Natural killer cell (primary cell): ENCODE measurements around the gene SKIL. TPM values are rescaled to one million over a fixed set of nuclear protein-coding genes. Genes with fewer than 3 reads are reported as not detected.

Experiments used
- ATAC-seq, 3 donors: fragments of 150-1000 bp in 2 of 3; fragments of 200-7000 bp in 1 of 3; cut with Tn5 transposase; 1 replicate in 1 of 3; 2 replicates in 2 of 3; pipeline ENCODE4 v1.10.0; 2021; ENCODE audit warnings: mild to moderate bottlenecking in 2 of 3, moderate library complexity in 2 of 3
- DNase-seq, 2 donors: peaks; one replicate each; pipeline versions ENCODE4 v3.0.0 to v3.0.0-alpha.2; 2013 to 2021; ENCODE audit warnings: mixed read lengths in 1 of 2
- H3K27ac ChIP-seq: one replicate; pipeline ENCODE4 v1.5.1; 2013; ENCODE audit warnings: mild to moderate bottlenecking, low read length
- H3K27me3 ChIP-seq: one replicate; pipeline ENCODE4 v1.6.1; 2013; ENCODE audit warnings: low read length; ENCODE audit not compliant: control insufficient read depth, insufficient read depth
- H3K36me3 ChIP-seq: one replicate; pipeline ENCODE4 v1.6.1; 2013; ENCODE audit warnings: low read length; ENCODE audit not compliant: control insufficient read depth, insufficient read depth
- H3K4me1 ChIP-seq: one replicate; pipeline ENCODE4 v1.6.1; 2013; ENCODE audit warnings: low read length; ENCODE audit not compliant: control insufficient read depth, insufficient read depth
- H3K4me3 ChIP-seq: one replicate; pipeline ENCODE4 v1.5.1; 2013; ENCODE audit warnings: low read length
- H3K9me3 ChIP-seq: one replicate; pipeline ENCODE4 v1.6.1; 2013; ENCODE audit warnings: low read length; ENCODE audit not compliant: control insufficient read depth, insufficient read depth
- H3K27ac Mint-ChIP-seq, 2 donors: one replicate each; pipeline ENCODE4 v1.8.0; 2022; ENCODE audit warnings: mild to moderate bottlenecking in 2 of 2, mixed read lengths in 2 of 2, moderate library complexity in 1 of 2
- H3K27me3 Mint-ChIP-seq, 2 donors: one replicate each; pipeline ENCODE4 v1.8.0; 2022; ENCODE audit warnings: low read depth in 2 of 2, mixed read lengths in 2 of 2
- H3K36me3 Mint-ChIP-seq: one replicate; pipeline ENCODE4 v1.8.0; 2022; ENCODE audit warnings: mixed read lengths
- H3K4me1 Mint-ChIP-seq, 2 donors: one replicate each; pipeline ENCODE4 v1.8.0; 2022; ENCODE audit warnings: mixed read lengths in 2 of 2
- H3K4me3 Mint-ChIP-seq: one replicate; pipeline ENCODE4 v1.8.0; 2022; ENCODE audit warnings: mild to moderate bottlenecking, moderate library complexity, mixed read lengths
- H3K9me3 Mint-ChIP-seq, 2 donors: one replicate each; pipeline ENCODE4 v1.8.0; 2022; ENCODE audit warnings: mixed read lengths in 2 of 2
- WGBS: methylation state at CpG from one replicate; pipeline ENCODE4 v1.1.7; 2013; ENCODE audit warnings: missing lambda C conversion rate; ENCODE audit not compliant: insufficient coverage; 5-methylcytosine and 5-hydroxymethylcytosine counted together
- intact Hi-C: fragments of 100-400 bp; cut with micrococcal nuclease; formaldehyde crosslinking; loops from one replicate; pipeline ENCODE4 v1.14.2; 2022
- total RNA-seq, 4 donors: library from RNA; stranded (reverse); fragments of 120-200 nt in 1 of 4; gene quantifications; one replicate each; pipeline versions ENCODE4 v1.2.3 to v1.2.4, GENCODE V29; 2013 to 2022
- TF ChIP-seq, protein P1 (sequence below): fragments of 200-600 bp; IDR thresholded peaks from one replicate; pipeline ENCODE4 v1.8.0; 2022; ENCODE audit warnings: antibody characterized with exemption

Gene SKIL
- total RNA-seq, 3 donors from 2014 or later (not counting 1 experiment from before 2014, with no cell fraction given) = 85.5 to 156 (median 96.3) TPM

DNA sequence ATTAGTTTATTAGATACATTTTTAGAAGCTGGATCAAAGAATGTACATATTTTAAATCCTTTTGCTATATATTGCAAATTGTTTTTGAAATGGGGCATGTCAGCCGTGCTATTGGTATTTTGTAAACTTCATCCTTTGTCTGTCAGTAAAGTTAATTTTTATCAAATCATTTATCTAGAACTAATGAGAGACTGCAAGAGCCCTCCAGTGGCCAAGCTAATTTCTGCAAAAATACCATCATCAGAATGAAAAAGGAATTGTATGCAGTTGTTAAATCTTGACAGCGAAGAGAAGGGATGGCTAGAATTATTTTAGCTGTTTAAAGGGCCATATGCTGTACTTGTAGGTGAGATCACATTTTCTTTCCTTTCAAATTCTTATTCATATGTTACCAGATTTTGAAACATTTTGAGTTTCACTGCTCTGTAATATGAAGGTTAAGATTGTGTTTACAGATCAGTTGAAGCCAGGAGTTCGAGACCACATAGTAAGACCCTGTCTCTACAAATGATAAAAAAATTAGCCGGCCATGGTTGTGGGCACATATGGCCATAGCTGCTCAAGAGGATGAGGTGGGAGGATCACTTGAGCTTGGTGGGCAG, 53.0 kb downstream of the SKIL start:
- no peaks in the 10 kb centered on the region for H3K4me1 Mint-ChIP-seq
- no peaks in the 10 kb centered on the region for H3K36me3 ChIP-seq
- H3K4me3 Mint-ChIP-seq = no peak overlapping the region
- TF ChIP-seq, protein P1, sequence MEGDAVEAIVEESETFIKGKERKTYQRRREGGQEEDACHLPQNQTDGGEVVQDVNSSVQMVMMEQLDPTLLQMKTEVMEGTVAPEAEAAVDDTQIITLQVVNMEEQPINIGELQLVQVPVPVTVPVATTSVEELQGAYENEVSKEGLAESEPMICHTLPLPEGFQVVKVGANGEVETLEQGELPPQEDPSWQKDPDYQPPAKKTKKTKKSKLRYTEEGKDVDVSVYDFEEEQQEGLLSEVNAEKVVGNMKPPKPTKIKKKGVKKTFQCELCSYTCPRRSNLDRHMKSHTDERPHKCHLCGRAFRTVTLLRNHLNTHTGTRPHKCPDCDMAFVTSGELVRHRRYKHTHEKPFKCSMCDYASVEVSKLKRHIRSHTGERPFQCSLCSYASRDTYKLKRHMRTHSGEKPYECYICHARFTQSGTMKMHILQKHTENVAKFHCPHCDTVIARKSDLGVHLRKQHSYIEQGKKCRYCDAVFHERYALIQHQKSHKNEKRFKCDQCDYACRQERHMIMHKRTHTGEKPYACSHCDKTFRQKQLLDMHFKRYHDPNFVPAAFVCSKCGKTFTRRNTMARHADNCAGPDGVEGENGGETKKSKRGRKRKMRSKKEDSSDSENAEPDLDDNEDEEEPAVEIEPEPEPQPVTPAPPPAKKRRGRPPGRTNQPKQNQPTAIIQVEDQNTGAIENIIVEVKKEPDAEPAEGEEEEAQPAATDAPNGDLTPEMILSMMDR = peak; percentile 13
- H3K4me1 ChIP-seq = no peaks in the 10 kb centered on the region
- ATAC-seq (no peak), DNase-seq (peak in 1 of 2 donors; percentile 28)
- 90% methylated on average over 2 of the region's 4 CpGs for WGBS
- H3K4me3 ChIP-seq = no peak overlapping the region
- intact Hi-C loops = loop anchor here (5.0 to 10.0 kb wide), 2 partner anchors 98 to 1154 kb away; no protein-coding TSS in a partner anchor
- peaks cover 0 to 2% of the 10 kb centered on the region in 2 donors for H3K27me3 Mint-ChIP-seq
- no peaks in the 10 kb centered on the region for H3K9me3 ChIP-seq
- no peaks in the 10 kb centered on the region for H3K9me3 Mint-ChIP-seq
- H3K36me3 Mint-ChIP-seq = no peaks in the 10 kb centered on the region
- no peaks in the 10 kb centered on the region for H3K27me3 ChIP-seq
- H3K27ac ChIP-seq = no peak overlapping the region
- no peak overlapping the region for H3K27ac Mint-ChIP-seq

DNA sequence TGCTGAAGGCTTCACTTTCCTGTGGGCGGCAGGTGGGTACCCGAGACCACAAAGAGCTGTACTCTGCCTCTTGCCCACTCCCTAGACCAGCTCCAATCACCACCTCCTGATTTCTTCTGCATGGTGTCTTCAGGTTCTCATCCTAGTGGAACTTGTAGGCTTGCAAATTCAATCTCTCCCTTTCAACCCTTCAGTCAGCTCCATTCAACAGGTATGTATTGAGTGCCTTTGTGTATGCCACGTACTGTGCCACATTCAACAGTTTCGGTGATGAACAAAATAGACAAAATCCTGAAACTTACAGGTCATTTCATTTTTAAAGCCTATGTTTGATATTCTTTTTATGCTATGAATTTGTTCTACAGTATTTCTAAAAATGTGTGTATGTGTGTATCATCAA, 55.8 kb downstream of the SKIL start:
- H3K4me1 ChIP-seq = peaks cover 1% of the 10 kb centered on the region
- H3K36me3 Mint-ChIP-seq = no peaks in the 10 kb centered on the region
- TF ChIP-seq, protein P1 = no peak
- no peaks in the 10 kb centered on the region for H3K9me3 ChIP-seq
- ATAC-seq (no peak), DNase-seq (no peak)
- H3K27ac Mint-ChIP-seq = no peak overlapping the region
- peaks cover 0 to 3% of the 10 kb centered on the region in 2 donors for H3K4me1 Mint-ChIP-seq
- H3K4me3 Mint-ChIP-seq = no peak overlapping the region
- H3K27ac ChIP-seq = no peak overlapping the region
- H3K27me3 ChIP-seq = peaks cover 2% of the 10 kb centered on the region
- peaks cover 18 to 23% of the 10 kb centered on the region in 2 donors for H3K27me3 Mint-ChIP-seq
- H3K36me3 ChIP-seq = no peaks in the 10 kb centered on the region
- intact Hi-C loops = loop anchor here (5.0 to 10.0 kb wide), 2 partner anchors 101 to 1152 kb away; no protein-coding TSS in a partner anchor
- 87% methylated on average over 3 of the region's 4 CpGs for WGBS
- no peak overlapping the region for H3K4me3 ChIP-seq
- H3K9me3 Mint-ChIP-seq = no peaks in the 10 kb centered on the region

GRCh38 chr3:170414202-170414663, 56.7 kb downstream of the SKIL start:
- Histone ChIP-seq H3K4me3 (no peak overlapping the region), H3K27me3 (peaks cover 5% of the 10 kb centered on the region), H3K9me3 (no peaks in the 10 kb centered on the region), H3K4me1 (peaks cover 9% of the 10 kb centered on the region), H3K36me3 (no peaks in the 10 kb centered on the region), H3K27ac (no peak overlapping the region)
- Mint-ChIP-seq H3K4me1 (peaks cover 0 to 6% of the 10 kb centered on the region in 2 donors), H3K4me3 (no peak overlapping the region), H3K9me3 (no peaks in the 10 kb centered on the region), H3K27me3 (peaks cover 22 to 27% of the 10 kb centered on the region in 2 donors), H3K27ac (no peak overlapping the region), H3K36me3 (no peaks in the 10 kb centered on the region)
- TF ChIP-seq, protein P1 = peak; percentile 94
- peak; percentile 70 to 78 (median 76) for ATAC-seq
- peak in 1 of 2 donors; percentile 69 for DNase-seq
- intact Hi-C loops = loop anchor here (1.0 to 10.0 kb wide), 3 partner anchors 102 to 1151 kb away; no protein-coding TSS in a partner anchor
- 0% methylated on average over 3 of the region's 5 CpGs for WGBS
